DND-41 (cell line): ENCODE results near the gene JAML.

Source experiments
- ATAC-seq: fragments of 200-7000 bp; cut with Tn5 transposase; 3 replicates; pipeline ENCODE4 v1.9.1; 2021; ENCODE audit warnings: low read depth; ENCODE audit not compliant: insufficient read depth
- DNase-seq: peaks from one replicate; pipeline ENCODE4 v3.0.0-alpha.2; 2020
- H2AFZ ChIP-seq: 2 replicates; pipeline ENCODE4 v1.6.0; 2012; ENCODE audit warnings: low read depth, low read length
- H3K27ac ChIP-seq: 2 replicates; pipeline ENCODE4 v1.5.1; 2012; ENCODE audit warnings: low read length, inconsistent platforms
- H3K27me3 ChIP-seq: fragments of 200-600 bp; sonication (generic); 2 replicates; pipeline ENCODE4 v1.6.0; 2012; ENCODE audit warnings: low read length, mild to moderate bottlenecking, inconsistent platforms; ENCODE audit not compliant: insufficient read depth, poor library complexity
- H3K36me3 ChIP-seq: 2 replicates; pipeline ENCODE4 v1.5.1; 2012; ENCODE audit warnings: low read length, inconsistent platforms; ENCODE audit not compliant: insufficient read depth
- H3K4me1 ChIP-seq: 2 replicates; pipeline ENCODE4 v1.5.1; 2012; ENCODE audit warnings: mild to moderate bottlenecking, low read length; ENCODE audit not compliant: insufficient read depth
- H3K4me2 ChIP-seq: 2 replicates; pipeline ENCODE4 v1.6.0; 2012; ENCODE audit warnings: mild to moderate bottlenecking, moderate library complexity, low read length, inconsistent platforms; ENCODE audit not compliant: insufficient read depth
- H3K4me3 ChIP-seq, 2 experiments: fragments of 200-600 bp in 1 of 2; shearing (Covaris generic) in 1 of 2; 2 replicates each; pipeline ENCODE4 v1.5.1; 2012 to 2016; ENCODE audit warnings: inconsistent platforms in 2 of 2, low read length in 2 of 2, mild to moderate bottlenecking in 2 of 2, low read depth in 1 of 2, moderate library complexity in 1 of 2
- H3K79me2 ChIP-seq: 2 replicates; pipeline ENCODE4 v1.6.0; 2012; ENCODE audit warnings: low read length, inconsistent platforms; ENCODE audit not compliant: insufficient read depth
- H3K9ac ChIP-seq: 2 replicates; pipeline ENCODE4 v1.6.0; 2012; ENCODE audit warnings: low read depth, mild to moderate bottlenecking, inconsistent platforms, low read length, moderate library complexity
- H3K9me3 ChIP-seq: 2 replicates; pipeline ENCODE4 v1.5.1; 2012; ENCODE audit warnings: low read length, moderate library complexity, mild to moderate bottlenecking, inconsistent platforms; ENCODE audit not compliant: insufficient read depth, severe bottlenecking
- H4K20me1 ChIP-seq: 2 replicates; pipeline ENCODE4 v1.6.0; 2012; ENCODE audit warnings: low read length; ENCODE audit not compliant: insufficient read depth
- CTCF ChIP-seq: IDR thresholded peaks from 2 replicates; pipeline ENCODE4 v1.5.1; 2012; ENCODE audit warnings: borderline replicate concordance, low read length, moderate library complexity, mild to moderate bottlenecking; ENCODE audit not compliant: poor library complexity, severe bottlenecking; ENCODE audit errors: extremely low read depth
- EZH2 ChIP-seq: IDR thresholded peaks from 3 replicates; pipeline ENCODE4 v1.6.1; 2012; ENCODE audit warnings: borderline replicate concordance, low read depth, mild to moderate bottlenecking, moderate library complexity, low read length, inconsistent platforms; ENCODE audit not compliant: severe bottlenecking

Gene JAML

DNA sequence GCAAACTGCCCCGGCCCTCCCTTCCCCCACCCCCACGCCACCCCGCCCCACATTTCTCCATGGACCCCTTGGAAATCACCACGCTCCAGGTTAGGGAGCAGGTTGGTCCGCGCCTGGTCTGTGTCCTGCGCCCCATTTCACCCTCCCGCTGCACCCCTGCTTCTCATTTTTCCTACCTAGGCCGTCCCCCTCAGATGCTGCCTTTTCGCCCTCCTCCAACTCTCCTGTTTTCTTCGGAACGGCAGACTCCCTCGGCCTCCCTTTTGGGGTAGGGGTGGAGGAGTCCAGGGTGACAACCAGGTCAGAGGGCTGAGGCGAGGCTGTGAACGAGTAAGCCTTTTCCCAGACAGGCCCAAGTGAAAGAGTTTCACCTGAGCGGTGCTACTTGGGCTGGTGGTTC lies 71.3 kb downstream of the JAML start:
- ATAC-seq (no peak), DNase-seq (no peak)
- peaks cover 10% of the 10 kb centered on the region for H3K4me1 ChIP-seq
- TF ChIP-seq CTCF (no peak), EZH2 (no peak)
- no peak overlapping the region for H3K27ac ChIP-seq
- peaks cover 12% of the 10 kb centered on the region; the same call in 1 of the 2 replicates for H4K20me1 ChIP-seq
- no peak overlapping the region for H3K4me3 ChIP-seq
- H3K4me2 ChIP-seq = peak overlapping the region; percentile 74; the same call in 1 of the 2 replicates
- no peak overlapping the region for H3K9ac ChIP-seq
- no peaks in the 10 kb centered on the region for H3K36me3 ChIP-seq
- no peaks in the 10 kb centered on the region for H3K79me2 ChIP-seq
- no peak overlapping the region for H2AFZ ChIP-seq
- H3K9me3 ChIP-seq = no peaks in the 10 kb centered on the region
- H3K27me3 ChIP-seq = peaks cover 95% of the 10 kb centered on the region

GRCh38 chr11:118152552-118153471 lies 72.0 kb downstream of the JAML start, which contains the start of gene SCN4B:
TSS of gene SCN4B (minus strand) at chr11:118152823. CDS start at chr11:118152673, 150 bp downstream.
- H3K9ac ChIP-seq = no peak within 1 kb of the TSS; the same call in 1 of the 2 replicates
- peak within 1 kb of the TSS in 1 of 2 experiments; percentile 46; a peak in 2 of 4 replicates for H3K4me3 ChIP-seq
- peak; percentile 80 for ATAC-seq
- H3K4me2 ChIP-seq = peak within 1 kb of the TSS; percentile 74
- peaks cover 10% of the 10 kb centered on the region for H3K4me1 ChIP-seq
- peaks cover 12% of the 10 kb centered on the region; the same call in 1 of the 2 replicates for H4K20me1 ChIP-seq
- DNase-seq = peak; percentile 37
- H3K36me3 ChIP-seq = no peaks in the 10 kb centered on the region
- no peak for TF ChIP-seq CTCF
- peak; percentile 86 for TF ChIP-seq EZH2
- H2AFZ ChIP-seq = no peak within 1 kb of the TSS
- H3K9me3 ChIP-seq = no peaks in the 10 kb centered on the region
- no peak within 1 kb of the TSS for H3K27ac ChIP-seq
- no peaks in the 10 kb centered on the region for H3K79me2 ChIP-seq
- H3K27me3 ChIP-seq = peaks cover 89% of the 10 kb centered on the region

DNA sequence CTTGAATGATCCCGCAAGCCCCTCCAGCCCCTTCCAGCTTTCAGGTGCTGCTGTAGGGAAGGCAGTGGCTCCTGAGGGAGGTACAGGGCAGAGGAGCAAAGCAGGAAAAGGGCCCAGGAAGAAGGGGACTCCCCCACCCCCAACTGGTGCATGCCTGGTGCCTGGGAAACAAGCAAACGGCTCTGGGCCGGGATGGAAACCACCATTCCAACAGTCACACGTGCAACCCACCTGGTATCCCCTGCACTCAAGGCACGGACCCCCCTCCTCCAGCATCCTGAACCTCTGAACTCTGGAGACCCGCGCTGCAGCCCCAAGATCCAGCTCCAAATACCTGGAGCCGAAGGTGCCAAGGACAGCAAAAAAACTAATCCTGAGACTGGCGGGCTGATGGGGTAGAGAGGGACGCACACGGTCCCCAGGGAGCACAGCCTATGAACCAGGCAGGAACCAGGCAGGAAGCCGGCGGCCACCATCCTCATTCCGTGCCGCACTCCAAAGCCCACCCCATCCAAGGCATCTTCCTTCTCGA lies 72.7 kb downstream of the JAML start:
- Histone ChIP-seq H4K20me1 (peaks cover 12% of the 10 kb centered on the region; the same call in 1 of the 2 replicates), H2AFZ (no peak overlapping the region), H3K4me3 (peak overlapping the region in 1 of 2 experiments; percentile 46; a peak in 1 of 4 replicates), H3K4me2 (peak overlapping the region; percentile 74), H3K4me1 (peaks cover 10% of the 10 kb centered on the region), H3K36me3 (no peaks in the 10 kb centered on the region), H3K27ac (no peak overlapping the region), H3K27me3 (peaks cover 85% of the 10 kb centered on the region), H3K9ac (no peak overlapping the region), H3K79me2 (no peaks in the 10 kb centered on the region), H3K9me3 (no peaks in the 10 kb centered on the region)
- no peak for DNase-seq
- ATAC-seq = no peak
- TF ChIP-seq EZH2 = no peak
- TF ChIP-seq CTCF = no peak
